Mucosa of rectum (tissue), 2 donors: ENCODE data around the gene NAGK.
"Not testable (repeated sequence)": the region's sequence is repeated elsewhere in the genome, so short reads cannot be mapped to it uniquely, and the experiment has no call there.

Source experiments
- H3K27ac ChIP-seq, 2 donors: one replicate each; pipeline ENCODE4 v1.7.0; 2013; ENCODE audit warnings: inconsistent platforms in 2 of 2, low read depth in 2 of 2, low read length in 2 of 2
- H3K27me3 ChIP-seq, 2 donors: one replicate each; pipeline ENCODE4 v1.7.0; 2013; ENCODE audit warnings: low read length in 2 of 2; ENCODE audit not compliant: control insufficient read depth in 2 of 2, insufficient read depth in 2 of 2
- H3K36me3 ChIP-seq, 2 donors: one replicate each; pipeline ENCODE4 v1.7.0; 2013; ENCODE audit warnings: low read length in 2 of 2; ENCODE audit not compliant: control insufficient read depth in 2 of 2, insufficient read depth in 2 of 2
- H3K4me1 ChIP-seq, 2 donors: one replicate each; pipeline ENCODE4 v1.7.0; 2013; ENCODE audit warnings: low read length in 2 of 2, mild to moderate bottlenecking in 1 of 2; ENCODE audit not compliant: control insufficient read depth in 2 of 2, insufficient read depth in 2 of 2
- H3K4me3 ChIP-seq, 2 donors: one replicate each; pipeline ENCODE4 v1.7.0; 2013; ENCODE audit warnings: low read length in 2 of 2
- H3K9ac ChIP-seq, 2 donors: one replicate each; pipeline ENCODE4 v1.7.0; 2013; ENCODE audit warnings: low read length in 2 of 2, low read depth in 1 of 2, mild to moderate bottlenecking in 1 of 2
- H3K9me3 ChIP-seq, 2 donors: one replicate each; pipeline ENCODE4 v1.7.0; 2013; ENCODE audit warnings: low read length in 2 of 2; ENCODE audit not compliant: control insufficient read depth in 2 of 2
- donor health status: healthy.
- donor health status: Normal muscosa, but diverticular disease.

The NAGK gene

DNA sequence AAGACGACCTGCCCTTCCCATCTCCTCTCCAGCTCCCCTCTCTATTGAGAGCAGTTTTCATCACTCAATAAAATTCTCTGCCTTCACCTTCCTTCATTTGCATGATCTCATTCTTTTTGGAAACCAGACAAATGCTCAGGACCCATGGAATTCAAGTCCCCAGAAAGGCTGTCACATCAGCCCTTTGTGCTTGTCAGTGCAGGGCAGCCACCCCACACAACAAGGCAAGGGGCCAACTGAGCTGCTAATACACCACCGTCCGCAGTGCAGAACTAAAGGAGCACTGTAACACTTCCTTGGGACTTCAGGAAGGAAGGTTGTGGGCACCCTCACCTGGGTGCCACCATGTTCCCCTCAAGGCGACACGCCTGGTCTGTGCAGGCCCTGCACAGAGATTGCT lies 35.4 kb downstream of the NAGK start:
- no peaks in the 10 kb centered on the region for H3K27me3 ChIP-seq
- H3K27ac ChIP-seq, result no peak overlapping the region

GRCh38 chr2:71106463-71106862 lies 38.0 kb downstream of the NAGK start:
- H3K9ac ChIP-seq, H3K4me3 ChIP-seq, H3K36me3 ChIP-seq, H3K4me1 ChIP-seq, H3K9me3 ChIP-seq, H3K27me3 ChIP-seq, H3K27ac ChIP-seq: not testable (repeated sequence)

More for the DNA sequence above, 35.4 kb downstream of the NAGK start:
- Histone ChIP-seq H3K4me1 (no peaks in the 10 kb centered on the region), H3K9ac (no peak overlapping the region), H3K4me3 (no peak overlapping the region), H3K9me3 (no peaks in the 10 kb centered on the region), H3K36me3 (no peaks in the 10 kb centered on the region)

DNA sequence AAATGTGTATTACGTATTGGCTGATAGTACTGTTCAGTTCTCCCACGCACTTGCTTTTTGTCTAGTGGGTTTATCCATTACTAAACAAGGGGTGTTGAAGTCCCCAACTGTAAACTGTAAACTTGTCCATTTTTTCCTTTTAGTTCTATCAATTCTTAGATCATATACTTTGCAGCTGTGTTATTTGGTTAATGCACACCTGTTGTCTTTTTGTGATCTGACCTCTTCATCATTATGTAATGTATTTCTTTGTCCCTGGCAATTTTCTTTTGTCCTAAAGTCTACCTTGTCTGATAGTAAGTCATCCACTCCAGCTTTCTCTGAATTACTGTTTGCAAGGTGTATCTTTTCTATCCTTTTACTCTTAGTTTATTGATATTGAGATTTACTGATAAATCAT lies 39.6 kb downstream of the NAGK start:
- Histone ChIP-seq H3K9me3 (no peaks in the 10 kb centered on the region), H3K9ac (no peak overlapping the region), H3K4me1 (no peaks in the 10 kb centered on the region), H3K27me3 (no peaks in the 10 kb centered on the region), H3K36me3 (peaks cover 0 to 6% of the 10 kb centered on the region in 2 donors), H3K27ac (no peak overlapping the region), H3K4me3 (no peak overlapping the region)

DNA sequence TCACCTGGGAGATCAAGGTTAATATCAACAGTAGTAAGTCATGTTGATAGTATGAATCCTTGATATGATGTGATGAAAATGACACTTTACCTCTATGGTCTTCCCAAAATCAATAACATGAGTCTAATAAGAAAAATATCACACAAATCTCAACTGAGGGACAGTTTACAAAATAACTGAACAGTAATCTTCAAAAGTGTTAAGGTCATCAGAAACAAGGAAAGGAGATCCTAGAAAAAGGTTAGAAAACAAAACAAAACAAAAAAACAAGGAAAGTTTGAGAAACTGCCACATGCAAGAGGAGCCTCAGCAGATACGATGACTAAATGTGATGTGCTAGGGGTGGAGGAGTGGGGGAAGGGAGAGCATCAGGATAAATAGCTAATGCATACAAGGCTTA lies 45.4 kb downstream of the NAGK start:
- Histone ChIP-seq H3K27me3 (no peaks in the 10 kb centered on the region), H3K9me3 (no peaks in the 10 kb centered on the region), H3K27ac (no peak overlapping the region), H3K9ac (no peak overlapping the region), H3K4me1 (no peaks in the 10 kb centered on the region), H3K36me3 (peaks cover 20 to 21% of the 10 kb centered on the region in 2 donors), H3K4me3 (no peak overlapping the region)

GRCh38 chr2:71117063-71117462 lies 48.6 kb downstream of the NAGK start:
- no peak overlapping the region for H3K27ac ChIP-seq
- no peak overlapping the region for H3K4me3 ChIP-seq
- H3K36me3 ChIP-seq, result peaks cover 22 to 46% of the 10 kb centered on the region in 2 donors
- H3K9ac ChIP-seq, result no peak overlapping the region
- no peaks in the 10 kb centered on the region for H3K27me3 ChIP-seq
- H3K9me3 ChIP-seq, result no peaks in the 10 kb centered on the region
- no peaks in the 10 kb centered on the region for H3K4me1 ChIP-seq

- Histone ChIP-seq H3K4me3 (no peak overlapping the region), H3K9ac (no peak overlapping the region), H3K36me3 (peaks cover 21 to 42% of the 10 kb centered on the region in 2 donors), H3K4me1 (no peaks in the 10 kb centered on the region), H3K27ac (no peak overlapping the region), H3K27me3 (no peaks in the 10 kb centered on the region), H3K9me3 (no peaks in the 10 kb centered on the region)
Observed at GRCh38 chr2:71120195-71120594, 51.7 kb downstream of the NAGK start.

DNA sequence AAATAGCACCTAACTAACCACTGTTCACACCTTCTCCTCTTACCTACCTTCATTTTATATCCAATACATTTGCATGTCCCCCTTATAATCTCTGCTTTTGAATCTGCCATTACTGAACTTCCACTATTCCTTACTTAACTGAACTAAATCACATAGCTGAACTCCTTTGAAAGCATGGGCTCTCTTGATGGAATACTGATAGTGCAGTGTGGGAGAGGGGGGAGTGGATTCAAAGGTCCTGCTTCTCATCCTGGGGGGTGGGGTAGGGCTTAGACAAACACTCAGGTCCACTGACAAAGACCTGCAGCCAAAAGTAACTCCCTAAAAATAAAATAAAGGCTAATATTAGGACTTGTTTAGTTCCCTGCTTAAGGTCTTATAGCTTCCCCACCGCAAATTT lies 53.0 kb downstream of the NAGK start:
- Histone ChIP-seq H3K27ac (no peak overlapping the region), H3K36me3 (peaks cover 20 to 41% of the 10 kb centered on the region in 2 donors), H3K4me3 (no peak overlapping the region), H3K9me3 (no peaks in the 10 kb centered on the region), H3K27me3 (no peaks in the 10 kb centered on the region), H3K4me1 (no peaks in the 10 kb centered on the region), H3K9ac (no peak overlapping the region)

GRCh38 chr2:71122387-71123298 lies 54.2 kb downstream of the NAGK start:
- Histone ChIP-seq H3K27me3 (no peaks in the 10 kb centered on the region), H3K9ac (no peak overlapping the region), H3K9me3 (no peaks in the 10 kb centered on the region), H3K36me3 (peaks cover 17 to 38% of the 10 kb centered on the region in 2 donors), H3K4me1 (no peaks in the 10 kb centered on the region), H3K27ac (no peak overlapping the region), H3K4me3 (no peak overlapping the region)

DNA sequence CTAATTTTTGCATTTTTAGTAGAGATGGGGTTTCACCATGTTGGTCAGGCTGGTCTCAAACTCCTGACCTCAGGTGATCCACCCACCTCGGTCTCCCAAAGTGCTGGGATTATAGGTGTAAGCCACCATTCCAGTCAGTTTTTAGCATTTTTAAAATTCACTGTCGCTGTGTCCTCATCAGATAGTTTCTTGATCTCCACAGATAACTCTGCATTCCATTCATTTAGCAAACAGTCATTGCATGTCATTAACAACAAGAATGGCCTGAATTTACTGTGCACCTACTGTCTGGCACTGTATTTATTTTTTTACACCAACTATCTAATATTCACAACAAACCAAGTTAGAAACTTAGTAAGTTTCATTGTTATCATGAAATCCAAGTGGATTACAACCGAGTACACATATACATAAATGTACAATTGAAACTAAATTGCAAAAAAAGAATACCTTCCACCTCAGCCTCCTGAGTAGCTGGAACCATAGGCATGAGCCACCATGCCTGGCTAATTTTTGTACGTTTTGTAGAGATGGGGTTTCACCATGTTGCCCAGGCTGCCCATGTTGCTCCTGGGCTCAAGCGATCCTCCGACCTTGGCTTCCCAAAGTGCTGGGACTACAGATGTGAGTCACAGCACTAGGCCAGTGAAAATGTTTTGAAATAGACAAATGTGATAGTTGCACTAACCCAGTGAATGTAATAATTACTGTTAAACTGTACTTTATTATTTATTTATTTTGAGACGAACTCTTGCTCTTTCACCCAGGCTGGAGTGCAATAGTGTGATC lies 57.3 kb downstream of the NAGK start:
- H3K36me3 ChIP-seq, result peaks cover 3 to 14% of the 10 kb centered on the region in 2 donors

DNA sequence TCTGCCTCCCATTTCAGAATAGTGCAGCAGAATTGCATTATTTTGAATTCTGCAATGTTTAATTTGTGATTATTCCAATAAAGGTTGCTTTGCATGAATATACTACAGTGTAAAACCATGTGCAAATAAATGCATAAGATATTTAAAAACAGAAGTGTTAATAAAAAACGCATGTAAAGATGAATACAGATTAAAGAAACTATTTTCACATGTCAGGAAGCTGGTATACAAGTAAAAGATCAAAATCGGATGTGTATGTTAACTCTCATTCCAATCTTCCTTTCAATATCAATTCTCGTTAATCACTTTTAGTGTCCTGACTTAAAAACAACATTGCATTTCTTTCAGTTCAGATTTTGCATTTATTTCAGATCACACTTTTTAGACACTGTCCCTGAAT lies 58.5 kb downstream of the NAGK start:
- Histone ChIP-seq H3K9ac (no peak overlapping the region), H3K4me1 (peaks cover 9 to 12% of the 10 kb centered on the region in 2 donors), H3K27me3 (no peaks in the 10 kb centered on the region), H3K36me3 (peaks cover 3 to 5% of the 10 kb centered on the region in 2 donors), H3K9me3 (no peaks in the 10 kb centered on the region), H3K27ac (no peak overlapping the region), H3K4me3 (no peak overlapping the region)

More for the DNA sequence above, 57.3 kb downstream of the NAGK start:
- Histone ChIP-seq H3K27me3 (no peaks in the 10 kb centered on the region), H3K4me3 (no peak overlapping the region), H3K9me3 (no peaks in the 10 kb centered on the region), H3K4me1 (peaks cover 0 to 4% of the 10 kb centered on the region in 2 donors), H3K9ac (no peak overlapping the region), H3K27ac (no peak overlapping the region)
